ENCODE results near the gene FGD5.

Gene FGD5

GRCh38 chr3:14805961-14806537 is 12.7 kb upstream of the FGD5 start:
- no peak overlapping the region for H3K4me3 ChIP-seq (ENCODE audit: low read depth, low read length)

DNA sequence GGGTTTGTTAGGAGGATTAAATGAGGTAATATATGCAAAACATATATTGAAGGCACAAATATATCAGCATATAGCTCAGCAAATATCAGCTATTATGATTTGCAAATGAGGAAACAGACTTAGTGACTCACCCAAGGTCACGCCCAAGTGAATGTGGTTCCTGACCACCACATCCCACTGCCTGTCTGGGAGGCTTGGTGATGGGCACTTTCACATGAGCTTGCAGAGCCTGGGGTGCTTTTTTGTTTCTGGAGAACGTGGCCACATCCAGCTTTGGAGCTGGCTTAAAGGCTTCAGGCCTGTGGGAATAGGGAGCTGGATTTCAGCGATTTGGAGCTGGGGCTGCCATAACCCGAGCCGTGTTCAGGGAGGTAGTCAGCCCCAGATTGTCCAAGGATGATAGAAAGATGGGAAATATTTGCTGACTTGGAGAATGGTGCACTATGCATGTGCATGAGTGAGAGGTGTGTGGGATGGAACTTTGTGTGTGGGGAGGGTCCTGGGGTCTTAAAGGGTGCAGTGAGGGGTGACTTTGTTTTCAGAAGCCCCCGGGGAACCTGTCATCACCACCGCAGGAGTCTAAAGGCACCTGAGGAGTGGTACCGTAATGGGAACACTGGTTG is 12.0 kb upstream of the FGD5 start:
- no peak overlapping the region for H3K4me3 ChIP-seq (ENCODE audit: low read depth, low read length)

GRCh38 chr3:14808025-14808424 is 10.7 kb upstream of the FGD5 start:
- no peak overlapping the region for H3K4me3 ChIP-seq (ENCODE audit: low read depth, low read length)

DNA sequence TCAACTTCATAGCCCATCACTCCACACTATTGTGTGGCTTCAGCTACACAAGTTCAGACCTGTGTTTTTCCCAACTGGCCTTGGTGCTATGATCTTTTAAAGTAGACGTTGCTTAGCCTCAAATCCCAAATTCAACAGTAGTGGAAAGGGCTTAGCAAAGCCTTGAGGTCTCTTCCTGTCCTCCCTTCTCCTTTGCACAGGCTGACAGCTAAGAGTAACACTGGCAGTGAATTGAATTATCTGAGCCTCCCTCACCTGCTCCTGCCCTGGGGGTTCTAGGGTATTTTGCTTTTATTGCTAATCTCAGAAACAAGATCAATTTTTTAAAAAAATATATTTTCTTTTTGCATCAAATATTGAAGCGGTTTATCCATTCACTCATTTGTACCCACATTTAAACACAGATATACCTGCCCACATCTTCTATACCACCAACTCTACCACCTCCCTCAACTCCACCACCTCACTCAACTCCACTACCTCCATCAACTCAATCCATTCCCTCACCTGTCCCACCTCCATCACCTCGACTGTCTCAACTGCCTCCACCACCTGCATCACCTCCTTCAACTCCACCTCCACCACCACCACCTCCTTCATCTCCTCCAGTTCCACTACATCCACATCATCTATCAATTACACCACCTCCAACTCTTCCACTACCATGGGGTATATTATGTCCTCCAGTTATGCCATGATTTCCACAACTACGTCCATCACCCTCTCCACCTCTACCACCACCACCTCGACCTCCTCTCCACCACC is 10.1 kb upstream of the FGD5 start:
- no peak overlapping the region for H3K4me3 ChIP-seq (ENCODE audit: low read depth, low read length)

DNA sequence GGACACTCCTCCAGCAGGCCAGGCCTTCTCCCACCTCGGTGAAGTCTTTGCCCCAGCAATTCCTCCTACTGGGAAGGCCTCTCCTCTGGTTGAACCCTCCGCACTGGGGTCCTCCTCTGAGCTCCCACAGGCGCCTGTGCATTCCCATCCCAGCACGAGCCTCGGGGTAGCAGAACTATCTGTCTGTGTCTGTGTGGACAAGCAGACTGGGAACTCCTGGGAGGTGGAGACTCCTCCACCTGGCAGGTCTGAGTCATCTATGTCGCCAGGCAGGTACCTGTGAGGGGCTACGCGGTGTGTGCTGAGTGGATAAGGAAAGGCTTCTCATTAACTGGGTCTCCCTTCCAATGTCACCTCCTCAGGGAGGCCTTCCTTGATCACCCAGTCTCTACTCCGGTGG is 9.2 kb upstream of the FGD5 start:
- peak overlapping the region; percentile 51 for H3K4me3 ChIP-seq (ENCODE audit: low read depth, low read length)

DNA sequence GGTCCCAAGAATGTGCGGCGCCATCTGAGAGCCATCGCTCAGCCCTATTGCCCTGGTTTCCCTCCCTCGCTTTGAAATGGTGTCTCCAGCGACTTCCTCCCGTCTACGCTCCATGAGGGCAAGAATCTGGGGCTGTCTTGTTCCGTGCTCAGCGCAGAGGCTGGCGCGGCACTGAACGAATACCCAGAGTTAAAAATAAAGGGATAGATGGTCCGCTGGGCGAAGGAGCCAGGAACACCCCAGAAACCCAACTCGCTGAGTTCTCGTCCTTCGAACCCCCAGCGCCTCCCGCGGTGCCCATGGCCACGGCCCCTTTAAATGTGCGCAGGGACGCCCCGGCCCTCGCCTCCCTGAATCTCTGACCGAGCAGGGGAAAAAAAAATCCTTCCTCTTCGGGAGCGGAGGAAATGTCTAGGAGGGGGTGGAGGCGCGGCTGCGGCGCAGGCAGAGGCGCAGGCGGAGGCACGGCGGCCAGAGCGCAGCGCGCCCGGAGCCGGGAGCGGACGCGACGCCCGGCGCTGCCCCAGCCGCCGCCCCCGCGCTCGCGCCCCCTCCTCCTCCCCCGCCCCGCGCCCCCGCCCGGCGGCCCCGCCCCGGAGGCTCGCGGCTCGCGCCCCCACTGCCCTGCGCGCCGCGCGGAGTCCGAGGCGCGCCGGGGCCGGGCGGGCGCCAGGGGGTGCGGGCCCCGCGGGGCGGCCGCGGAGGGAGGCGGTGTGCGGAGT is 8.5 kb upstream of the FGD5 start:
- H3K4me3 ChIP-seq (ENCODE audit: low read depth, low read length): peak overlapping the region; percentile 51

GRCh38 chr3:14810801-14811661 is 7.7 kb upstream of the FGD5 start:
- peak overlapping the region; percentile 66 for H3K4me3 ChIP-seq (ENCODE audit: low read depth, low read length)

- H3K4me3 ChIP-seq (ENCODE audit: low read depth, low read length): peak overlapping the region; percentile 66
Observed at GRCh38 chr3:14811684-14812083, 7.1 kb upstream of the FGD5 start.

DNA sequence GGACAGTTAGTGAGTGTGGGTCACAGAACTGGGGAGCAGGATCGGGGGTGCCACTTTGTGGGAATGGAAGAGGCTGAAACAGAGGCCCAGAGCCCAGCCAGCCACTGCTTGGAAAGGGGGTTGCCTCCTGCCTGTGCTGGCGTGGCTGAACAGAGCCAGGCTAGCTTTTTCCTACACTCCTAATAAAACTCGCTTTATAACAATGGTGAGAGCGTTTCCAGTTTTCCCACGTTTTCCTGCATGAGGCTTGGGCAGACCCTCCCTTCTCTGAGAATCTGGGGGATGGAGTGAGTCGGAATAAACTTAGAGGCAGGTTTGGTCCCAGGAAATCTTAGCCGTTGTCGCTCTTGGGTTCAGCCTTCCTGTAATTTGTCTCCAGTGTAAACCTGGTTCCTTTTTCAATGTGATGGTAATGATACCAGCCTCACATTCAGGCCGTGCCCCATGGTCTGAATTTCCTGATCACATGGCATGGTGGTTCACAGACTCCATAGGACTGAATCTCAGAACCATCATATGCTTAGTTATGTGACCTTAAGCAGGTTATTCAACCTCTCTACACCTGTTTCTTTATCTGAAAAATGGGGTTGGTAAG is 6.5 kb upstream of the FGD5 start:
- no peak overlapping the region for H3K4me3 ChIP-seq (ENCODE audit: low read depth, low read length)

DNA sequence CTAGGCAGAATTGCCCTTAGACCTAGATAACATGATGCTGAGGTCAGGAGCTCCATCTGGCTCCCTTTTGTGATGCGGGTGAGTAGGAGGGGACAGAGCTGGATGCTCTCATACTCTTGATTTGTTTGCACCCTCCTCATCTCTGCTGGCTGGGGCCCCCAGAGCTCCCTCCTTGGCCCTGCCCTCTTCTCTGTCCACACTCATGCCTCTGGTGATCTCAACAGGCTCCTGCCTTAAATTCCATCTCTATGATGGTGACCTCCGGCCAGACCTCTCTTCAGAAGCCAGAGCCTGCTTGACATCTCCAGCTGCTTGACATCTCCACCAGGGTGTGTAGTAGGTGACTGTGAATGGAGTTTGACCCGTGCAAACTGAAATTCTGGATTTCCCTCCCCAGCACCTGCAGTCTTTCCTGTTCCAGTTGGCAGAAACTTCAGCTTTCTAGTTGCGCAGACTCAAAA is 4.3 kb upstream of the FGD5 start:
- no peak overlapping the region for H3K4me3 ChIP-seq (ENCODE audit: low read depth, low read length)

- no peak overlapping the region for H3K4me3 ChIP-seq (ENCODE audit: low read depth, low read length)
Observed at GRCh38 chr3:14816359-14816758, 2.4 kb upstream of the FGD5 start.

- H3K4me3 ChIP-seq (ENCODE audit: low read depth, low read length): no peak overlapping the region
Observed at GRCh38 chr3:14819671-14820070, 909 bp downstream of the FGD5 start.

GRCh38 chr3:14820156-14820555 is 1.4 kb downstream of the FGD5 start:
- H3K4me3 ChIP-seq (ENCODE audit: low read depth, low read length): no peak overlapping the region

DNA sequence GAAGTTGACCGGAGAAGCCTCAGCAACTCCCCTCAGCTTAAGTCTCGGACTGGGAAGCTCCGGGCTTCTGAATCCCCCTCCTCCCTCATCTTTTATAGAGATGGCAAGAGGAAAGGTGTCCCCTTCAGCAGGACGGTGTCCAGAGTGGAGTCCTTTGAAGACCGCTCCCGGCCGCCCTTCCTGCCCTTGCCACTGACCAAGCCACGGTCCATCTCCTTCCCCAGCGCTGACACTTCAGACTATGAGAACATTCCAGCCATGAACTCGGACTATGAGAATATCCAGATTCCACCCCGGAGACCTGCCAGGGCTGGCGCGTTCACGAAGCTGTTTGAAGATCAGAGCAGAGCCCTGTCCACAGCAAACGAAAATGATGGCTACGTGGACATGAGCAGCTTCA is 2.4 kb downstream of the FGD5 start:
- H3K4me3 ChIP-seq (ENCODE audit: low read depth, low read length): no peak overlapping the region

DNA sequence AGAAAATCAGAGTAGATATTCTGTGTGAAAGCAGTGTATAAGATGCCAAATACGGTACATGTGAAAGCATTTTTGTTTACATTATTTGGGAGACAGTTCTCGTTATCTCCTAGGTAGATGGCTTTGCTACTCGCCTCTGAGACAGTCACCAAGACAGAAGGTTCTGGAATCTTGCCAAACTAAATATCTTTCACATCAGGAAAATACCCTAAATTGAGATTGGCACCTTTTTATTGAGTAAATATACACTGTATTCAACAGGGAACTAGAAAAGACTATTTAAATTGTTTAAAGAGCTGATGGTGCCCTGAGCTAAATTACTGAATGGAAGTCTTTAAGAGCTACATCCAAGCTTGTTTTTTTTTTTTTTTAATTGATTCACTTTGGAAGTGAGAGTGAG is 3.4 kb downstream of the FGD5 start:
- H3K4me3 ChIP-seq (ENCODE audit: low read depth, low read length): no peak overlapping the region

GRCh38 chr3:14822670-14823390 is 4.1 kb downstream of the FGD5 start:
- no peak overlapping the region for H3K4me3 ChIP-seq (ENCODE audit: low read depth, low read length)

- no peak overlapping the region for H3K4me3 ChIP-seq (ENCODE audit: low read depth, low read length)
Observed at GRCh38 chr3:14823393-14823792, 4.6 kb downstream of the FGD5 start.

DNA sequence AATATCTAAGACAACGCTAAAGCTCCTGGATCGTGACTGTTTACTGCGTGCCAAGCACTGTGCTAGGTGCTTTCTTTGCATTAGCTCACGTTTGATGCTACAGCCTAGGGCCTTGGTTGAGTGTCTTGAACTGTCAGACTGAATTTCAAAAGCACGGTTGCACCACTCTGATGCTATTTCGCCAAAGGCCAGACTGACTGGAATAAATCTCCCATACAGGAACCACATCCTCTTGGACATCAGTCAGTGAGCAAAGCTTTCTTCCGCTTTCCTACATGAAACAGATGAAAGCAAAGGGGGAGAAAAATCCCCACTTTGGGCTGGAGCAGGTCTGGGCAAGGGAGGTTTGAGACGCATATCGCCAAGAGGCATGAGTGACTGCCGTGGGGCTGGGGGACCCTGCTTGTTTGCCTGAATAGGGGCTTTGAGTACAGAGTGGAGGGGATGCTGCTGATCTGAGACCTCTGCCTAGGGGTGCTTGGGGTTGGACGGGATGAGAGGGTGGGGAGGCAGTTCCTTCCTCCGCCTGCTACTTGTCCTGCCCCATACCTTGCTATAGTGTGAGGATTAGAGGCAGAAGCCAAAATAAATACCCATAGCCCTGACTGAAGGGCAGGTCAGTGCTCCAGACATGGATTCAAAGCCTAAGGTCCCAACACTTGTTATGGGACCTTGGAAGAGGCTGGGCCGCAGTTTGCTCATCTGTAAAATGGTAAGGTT is 5.3 kb downstream of the FGD5 start:
- no peak overlapping the region for H3K4me3 ChIP-seq (ENCODE audit: low read depth, low read length)

GRCh38 chr3:14824646-14825045 is 5.9 kb downstream of the FGD5 start:
- no peak overlapping the region for H3K4me3 ChIP-seq (ENCODE audit: low read depth, low read length)

Data from iPS-11a (cell line).